HEK293 (cell line): ENCODE data around the gene KCNMA1.
"Not testable (repeated sequence)": the region's sequence is repeated elsewhere in the genome, so short reads cannot be mapped to it uniquely, and the experiment has no call there.

ENCODE experiments used
- ATF2 ChIP-seq: fragments of 450-650 bp; formaldehyde crosslinking; IDR thresholded peaks from 2 replicates; pipeline ENCODE4 v1.5.1; 2016; ENCODE audit warnings: missing biosample characterization, missing genetic modification characterization, low read depth
- CTCF ChIP-seq: fragments of 450-650 bp; formaldehyde crosslinking; IDR thresholded peaks from 2 replicates; pipeline ENCODE4 v1.5.1; 2016; ENCODE audit warnings: missing biosample characterization, missing genetic modification characterization
- GLI4 ChIP-seq: fragments of 450-650 bp; formaldehyde crosslinking; IDR thresholded peaks from 2 replicates; pipeline ENCODE4 v1.5.1; 2016; ENCODE audit warnings: missing biosample characterization, missing genetic modification characterization
- GLIS1 ChIP-seq: fragments of 450-650 bp; formaldehyde crosslinking; IDR thresholded peaks from 2 replicates; pipeline ENCODE4 v1.5.1; 2016; ENCODE audit warnings: missing biosample characterization, missing genetic modification characterization
- ZNF350 ChIP-seq: fragments of 450-650 bp; formaldehyde crosslinking; IDR thresholded peaks from 2 replicates; pipeline ENCODE4 v1.5.0; 2017; ENCODE audit warnings: missing biosample characterization, mild to moderate bottlenecking, missing genetic modification characterization
- ZNF488 ChIP-seq: fragments of 450-650 bp; formaldehyde crosslinking; IDR thresholded peaks from 2 replicates; pipeline ENCODE4 v1.5.1; 2016; ENCODE audit warnings: missing biosample characterization, missing genetic modification characterization
- ZNF501 ChIP-seq: fragments of 450-650 bp; formaldehyde crosslinking; IDR thresholded peaks from 2 replicates; pipeline ENCODE4 v1.5.1; 2016; ENCODE audit warnings: missing biosample characterization, missing genetic modification characterization
- ZNF785 ChIP-seq: fragments of 450-650 bp; formaldehyde crosslinking; IDR thresholded peaks from 2 replicates; pipeline ENCODE4 v1.5.1; 2016; ENCODE audit warnings: missing biosample characterization, missing genetic modification characterization
- ZXDB ChIP-seq: fragments of 450-650 bp; formaldehyde crosslinking; IDR thresholded peaks from 2 replicates; pipeline ENCODE4 v1.5.1; 2016; ENCODE audit warnings: missing biosample characterization, missing genetic modification characterization

GRCh38 chr10:77387701-77388100 is 249.9 kb downstream of the KCNMA1 start:
- TF ChIP-seq ATF2; ZNF785; ZXDB (tag by site-specific recombination); CTCF; ZNF501; GLIS1; ZNF350; GLI4 (tag by site-specific recombination); ZNF488: not testable (repeated sequence)
